Epidermal melanocyte (primary cell): ENCODE measurements around the gene UBR4.

Experiments used
- DNase-seq: peaks from one replicate; pipeline ENCODE4 v3.0.0; 2011; ENCODE audit warnings: low spot score; ENCODE audit not compliant: insufficient read length

The UBR4 gene

DNA sequence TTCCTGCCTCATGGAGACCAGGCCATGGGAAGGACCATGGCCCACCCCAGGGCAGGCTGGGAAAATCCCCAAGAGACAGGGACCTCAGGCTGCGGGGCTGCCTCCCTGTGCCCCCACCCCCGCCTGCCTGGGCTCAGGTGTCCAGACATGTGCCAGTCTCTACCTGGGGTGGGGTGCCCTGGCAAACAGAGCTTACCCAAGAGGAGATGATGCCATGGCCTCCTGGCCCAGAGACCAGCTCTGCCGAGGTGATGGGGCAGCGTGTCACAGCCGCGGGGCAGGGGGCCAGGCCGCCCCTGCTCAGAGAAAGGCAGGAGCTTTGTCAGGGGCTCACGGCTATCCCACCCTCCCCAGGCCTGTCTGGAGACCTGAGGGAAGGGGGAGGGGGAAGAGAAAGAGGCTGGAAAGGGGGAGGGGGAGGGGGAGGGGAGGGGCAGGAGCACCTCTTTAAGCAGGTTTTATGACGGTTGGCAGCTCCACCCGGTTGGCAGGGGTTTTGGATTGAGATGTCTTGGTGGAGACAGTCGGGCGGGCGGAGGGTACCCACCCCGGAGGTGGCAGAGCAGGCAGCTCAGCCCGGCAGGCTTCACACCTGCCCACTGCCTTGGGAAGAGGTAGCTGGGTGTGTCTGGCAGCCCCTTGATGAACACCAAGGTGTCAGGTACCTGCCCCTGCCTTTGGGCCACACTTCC lies 152.1 kb downstream of the UBR4 start:
- DNase-seq: no peak

DNA sequence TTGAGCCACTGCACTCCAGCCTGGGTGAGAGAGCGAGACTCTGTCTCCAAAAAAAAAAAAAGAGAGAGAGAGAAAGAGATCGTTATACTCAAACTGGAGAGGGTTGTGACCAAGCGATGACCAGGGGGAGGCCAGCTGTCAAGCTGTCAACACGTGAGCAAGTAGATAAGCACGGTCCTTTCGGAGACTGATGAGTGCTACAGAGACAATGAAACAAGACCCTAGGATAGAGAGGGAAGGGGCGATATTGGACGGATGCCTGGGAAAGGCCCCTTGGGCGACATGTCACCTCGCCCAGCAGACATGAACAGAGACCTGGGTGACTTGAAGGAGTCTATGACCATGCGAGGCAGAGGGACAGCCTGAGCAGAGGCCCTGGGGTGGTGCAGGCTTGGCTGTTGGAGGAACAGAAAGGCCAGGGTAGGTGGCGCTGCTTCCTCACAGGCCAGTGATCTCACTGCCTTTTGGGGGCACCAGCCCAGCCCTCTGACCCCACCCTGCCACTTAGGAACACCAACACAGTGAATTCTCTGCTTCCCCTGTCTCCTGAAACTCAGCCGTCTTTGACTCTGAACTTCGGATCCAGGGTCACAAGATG lies 152.8 kb downstream of the UBR4 start:
- no peak for DNase-seq

DNA sequence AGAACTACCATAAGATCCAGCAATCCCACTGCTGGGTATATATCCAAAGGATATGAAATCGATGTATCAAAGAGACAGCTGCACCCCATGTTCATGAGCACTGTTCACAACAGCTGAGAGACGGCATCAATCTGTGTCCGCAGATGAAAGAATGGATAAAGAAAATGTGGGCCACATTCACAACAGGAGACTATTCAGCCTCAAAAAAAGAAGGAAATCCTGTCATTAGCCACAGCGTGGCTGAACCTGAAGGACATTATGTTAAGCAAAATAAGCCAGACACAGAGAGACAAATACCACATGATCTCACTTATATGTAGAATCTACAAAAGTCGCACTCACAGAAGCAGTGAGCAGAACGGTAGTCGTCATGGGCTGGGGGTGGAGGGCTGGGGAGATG lies 154.4 kb downstream of the UBR4 start:
- no peak for DNase-seq

DNA sequence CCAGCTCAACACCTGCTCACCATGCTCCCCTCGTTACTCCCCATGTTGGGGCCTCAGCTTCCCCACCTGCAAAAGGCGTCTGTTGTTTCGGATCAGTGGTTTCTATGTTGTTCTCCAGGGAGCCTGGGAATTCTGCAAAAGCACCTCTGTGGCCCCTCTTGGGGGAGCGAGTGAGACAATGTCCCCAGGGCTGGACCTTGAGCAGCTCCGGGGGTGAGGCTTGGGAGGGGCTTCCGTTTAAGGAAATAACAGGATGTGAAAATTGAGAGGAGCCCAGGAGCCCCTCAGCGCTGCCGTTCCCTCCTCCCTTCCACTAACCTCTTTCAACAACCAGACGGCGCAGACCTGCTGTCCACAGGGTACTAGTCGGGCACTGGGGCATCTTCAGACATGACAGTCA lies 155.1 kb downstream of the UBR4 start:
- no peak for DNase-seq

DNA sequence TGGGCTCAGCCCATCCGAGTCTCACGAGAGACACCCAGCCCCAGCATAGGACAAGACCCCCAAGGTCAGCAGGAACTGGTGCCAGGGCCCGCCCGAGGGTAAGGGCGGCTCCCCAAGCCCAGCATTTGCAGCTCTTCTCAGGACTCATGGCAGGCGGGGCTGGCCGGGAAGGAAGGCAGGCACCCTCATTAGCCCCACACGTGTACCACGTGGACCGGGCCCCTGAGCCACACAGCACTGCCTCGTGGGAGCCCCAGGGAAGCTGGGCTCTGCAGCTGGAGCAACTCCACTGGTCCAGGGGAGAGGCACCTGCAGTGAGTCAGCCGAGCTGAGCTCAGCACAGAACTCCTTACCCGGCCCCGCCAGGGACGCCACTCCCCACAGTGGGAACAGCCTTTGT lies 155.8 kb downstream of the UBR4 start:
- no peak for DNase-seq

DNA sequence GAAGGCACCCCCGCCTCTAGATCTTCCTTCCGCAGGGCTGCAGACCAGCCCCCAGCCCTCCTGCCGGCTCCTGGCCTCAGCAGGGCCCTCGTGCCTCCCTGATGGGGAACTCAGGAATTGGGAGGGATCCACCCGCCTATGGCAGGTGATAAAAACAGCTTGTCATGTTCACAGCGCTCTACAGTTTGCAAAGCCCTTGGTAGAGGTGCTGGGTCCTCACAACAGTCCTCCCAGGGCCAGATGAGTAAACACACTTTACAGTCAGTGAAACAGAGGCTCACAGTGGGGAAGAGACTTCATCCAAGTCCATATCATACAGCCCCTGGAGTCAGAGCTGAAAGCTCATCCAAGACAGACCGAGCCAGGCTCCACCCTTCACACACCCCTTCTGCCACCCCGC lies 156.6 kb downstream of the UBR4 start:
- no peak for DNase-seq

DNA sequence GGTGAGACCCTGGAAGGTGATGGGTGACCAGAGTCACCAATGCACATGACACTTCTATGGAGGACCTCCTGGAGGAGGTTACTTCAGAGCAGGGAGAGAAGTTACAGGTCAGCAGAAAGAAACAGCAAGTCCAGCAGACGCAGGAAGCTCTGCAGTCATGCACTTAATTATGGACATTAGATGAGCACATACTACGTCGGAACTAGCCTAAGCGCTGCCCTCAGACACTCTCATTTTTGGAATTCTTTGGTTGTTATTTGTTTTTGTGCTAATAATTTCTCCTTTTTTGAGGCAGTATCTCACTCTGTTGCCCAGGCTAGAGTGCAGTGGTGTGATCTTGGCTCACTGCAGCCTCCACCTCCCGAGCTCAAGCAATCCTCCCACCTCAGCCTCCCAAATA lies 160.3 kb downstream of the UBR4 start:
- no peak for DNase-seq

DNA sequence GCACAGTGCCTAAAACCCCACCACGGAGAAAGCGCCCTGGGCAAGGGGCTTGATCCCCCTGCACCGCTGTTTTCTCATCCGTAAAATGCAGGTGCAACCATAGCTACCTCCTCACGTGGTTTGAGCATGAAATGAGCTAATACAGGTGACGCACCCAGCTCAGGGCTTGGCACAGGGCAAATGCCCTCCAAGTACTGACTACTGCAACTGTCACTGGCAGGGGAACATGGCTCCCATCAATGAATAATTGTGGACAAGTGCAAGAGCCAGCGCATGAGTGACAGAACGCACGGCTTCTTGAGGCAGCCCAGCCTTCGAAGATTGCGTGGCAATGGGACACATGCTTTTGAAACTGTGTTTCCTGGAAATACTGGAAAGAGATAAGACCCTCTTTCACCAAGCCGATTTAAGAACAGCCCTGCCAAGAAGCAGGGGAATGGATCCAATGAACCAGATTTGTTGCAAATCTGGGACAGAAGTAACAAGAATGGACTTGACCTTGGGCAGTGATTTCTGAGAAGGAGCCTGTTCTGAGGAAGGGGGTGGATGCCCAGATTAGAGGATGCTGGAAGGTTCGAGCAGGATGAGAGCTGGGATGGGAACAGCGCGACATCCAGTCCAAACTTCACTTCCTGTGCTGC lies 160.8 kb downstream of the UBR4 start:
- no peak for DNase-seq

DNA sequence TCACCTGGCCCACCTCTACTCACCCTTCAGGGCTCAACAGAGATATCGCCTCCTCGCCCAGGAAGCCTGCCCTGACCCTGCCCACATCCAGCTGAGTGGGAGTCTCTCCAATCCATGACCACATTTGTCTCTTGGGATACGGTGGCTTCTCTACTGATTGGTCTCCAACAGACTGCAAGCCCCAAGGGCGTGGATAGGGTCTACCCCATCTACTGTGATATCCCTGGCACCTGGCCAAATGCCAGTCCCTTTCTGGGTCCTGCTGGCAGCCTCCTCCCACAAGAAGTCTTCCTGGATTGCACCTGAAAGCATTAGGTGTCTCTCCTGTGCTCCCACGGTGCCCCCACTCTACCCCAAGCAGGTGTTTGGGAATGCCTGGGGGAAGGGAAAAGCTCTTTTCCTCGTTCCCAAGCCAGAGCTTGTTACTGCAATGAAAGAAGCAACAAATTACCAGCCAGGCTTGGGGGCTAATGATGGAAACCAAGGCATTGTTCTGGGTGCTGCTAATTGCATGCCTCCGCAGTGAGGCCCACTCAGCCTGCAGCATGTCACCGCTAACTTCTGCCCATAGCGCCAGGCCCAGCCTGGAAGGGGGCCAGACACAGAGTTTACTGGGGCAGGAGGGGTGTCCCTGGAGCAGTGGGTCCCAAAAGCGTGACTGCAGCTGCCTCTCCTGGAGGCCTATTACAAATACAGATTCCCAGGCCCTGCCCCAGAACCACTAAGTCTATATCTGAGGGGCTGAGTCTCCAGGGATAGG lies 162.9 kb downstream of the UBR4 start:
- no peak for DNase-seq

DNA sequence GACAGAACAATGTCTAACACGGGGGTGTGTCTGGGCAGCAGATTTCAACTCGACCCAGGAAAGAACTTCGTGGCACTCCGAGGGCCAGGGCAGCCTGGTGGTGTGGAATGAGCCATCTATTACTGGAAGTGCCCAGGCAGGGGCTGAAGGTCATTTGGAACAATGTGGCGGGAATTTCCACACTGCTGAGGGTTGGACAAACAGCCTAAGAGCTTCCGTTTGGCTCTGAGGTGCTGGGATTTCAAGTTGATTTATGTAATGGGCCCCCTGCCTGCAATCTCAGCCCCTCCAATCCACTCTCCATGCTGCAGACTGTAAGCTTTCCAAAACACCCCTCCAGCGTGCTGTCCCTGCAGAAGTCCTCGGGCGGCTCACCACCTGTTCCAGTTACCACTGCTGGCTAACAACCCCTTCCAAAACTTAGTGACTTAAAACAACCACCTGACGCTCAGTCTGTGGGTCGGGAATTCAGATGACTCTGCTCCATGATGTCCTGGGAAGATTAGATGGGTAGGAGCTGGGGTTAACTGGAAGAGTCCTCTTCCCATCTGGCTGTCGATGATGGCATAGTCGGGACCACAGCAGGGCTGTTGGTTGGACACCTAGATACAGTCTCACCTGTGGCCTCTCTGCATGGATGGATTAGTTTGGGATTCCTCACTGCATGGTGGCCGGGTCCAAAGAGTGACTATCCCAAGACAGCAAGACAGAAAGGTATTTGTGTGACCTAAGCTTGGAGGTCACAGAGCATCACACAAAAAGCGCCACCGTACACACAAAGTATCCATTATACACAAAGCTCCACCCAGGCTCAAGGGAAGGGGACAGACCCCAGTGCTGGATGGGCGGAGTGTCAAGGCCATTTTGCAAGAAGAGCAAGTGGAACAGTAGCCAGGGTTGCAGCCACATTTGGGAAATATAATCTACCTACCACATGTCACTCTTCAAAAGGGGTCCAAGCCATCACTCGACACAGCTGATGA lies 163.9 kb downstream of the UBR4 start:
- no peak for DNase-seq

DNA sequence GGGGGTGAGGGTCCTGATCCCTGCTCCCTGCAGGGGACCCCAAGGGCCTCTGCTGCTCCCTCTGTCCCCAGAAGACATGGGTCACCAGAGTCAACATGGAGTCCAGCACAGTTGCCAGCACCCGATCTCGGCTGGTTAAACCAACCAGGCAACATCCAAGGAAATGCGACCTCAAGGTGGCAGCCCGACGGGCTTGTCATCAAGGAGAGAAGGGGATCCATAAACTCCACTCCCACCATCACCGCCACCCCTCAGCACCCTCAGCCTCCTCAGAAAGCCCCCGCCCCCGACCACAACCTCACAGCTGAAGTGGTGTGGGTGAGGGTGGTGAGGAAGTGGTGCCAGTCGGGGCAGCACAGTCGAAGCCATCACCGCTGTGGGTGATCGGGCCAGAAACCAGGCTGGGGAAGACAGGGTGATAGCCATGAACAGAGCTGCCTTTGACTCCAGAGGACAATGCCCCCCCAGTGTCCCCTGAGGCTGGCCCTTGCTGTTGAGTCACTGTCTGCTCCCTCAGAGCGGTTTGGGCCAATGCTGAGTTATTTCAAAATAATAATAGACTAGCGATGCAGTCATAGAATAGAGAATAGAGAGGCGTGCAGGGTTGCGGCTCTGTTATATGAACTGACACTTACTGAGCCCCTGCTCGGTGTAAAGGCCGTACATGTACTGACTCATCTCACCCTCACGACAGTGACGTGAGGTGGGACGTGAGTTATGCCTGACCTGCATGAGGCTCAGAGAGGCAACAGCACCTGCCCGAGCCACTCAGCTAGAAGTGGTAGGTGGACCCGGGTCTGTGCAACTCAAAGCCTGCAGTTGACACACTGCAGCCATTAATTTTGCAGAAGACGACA lies 164.9 kb downstream of the UBR4 start:
- DNase-seq: no peak

DNA sequence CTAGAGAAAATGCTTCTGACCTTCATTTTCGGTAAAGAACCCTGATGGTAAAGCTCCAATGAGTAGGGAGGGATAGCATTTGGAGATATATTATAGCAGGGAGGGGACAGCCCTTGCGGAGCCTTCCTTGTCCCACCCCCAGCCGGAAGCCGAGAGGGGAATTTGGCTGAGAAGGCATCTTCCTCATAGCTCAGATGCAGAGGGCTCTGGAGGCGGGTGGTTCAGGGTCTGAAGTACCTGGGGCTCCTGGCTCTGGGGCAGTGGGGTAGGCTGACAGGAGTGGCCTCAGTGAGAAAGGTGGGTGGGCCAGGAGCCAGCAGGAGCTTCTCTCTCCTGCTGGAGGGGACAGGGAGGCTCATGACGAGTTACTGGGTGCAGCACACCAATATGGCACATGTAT lies 165.6 kb downstream of the UBR4 start:
- no peak for DNase-seq

DNA sequence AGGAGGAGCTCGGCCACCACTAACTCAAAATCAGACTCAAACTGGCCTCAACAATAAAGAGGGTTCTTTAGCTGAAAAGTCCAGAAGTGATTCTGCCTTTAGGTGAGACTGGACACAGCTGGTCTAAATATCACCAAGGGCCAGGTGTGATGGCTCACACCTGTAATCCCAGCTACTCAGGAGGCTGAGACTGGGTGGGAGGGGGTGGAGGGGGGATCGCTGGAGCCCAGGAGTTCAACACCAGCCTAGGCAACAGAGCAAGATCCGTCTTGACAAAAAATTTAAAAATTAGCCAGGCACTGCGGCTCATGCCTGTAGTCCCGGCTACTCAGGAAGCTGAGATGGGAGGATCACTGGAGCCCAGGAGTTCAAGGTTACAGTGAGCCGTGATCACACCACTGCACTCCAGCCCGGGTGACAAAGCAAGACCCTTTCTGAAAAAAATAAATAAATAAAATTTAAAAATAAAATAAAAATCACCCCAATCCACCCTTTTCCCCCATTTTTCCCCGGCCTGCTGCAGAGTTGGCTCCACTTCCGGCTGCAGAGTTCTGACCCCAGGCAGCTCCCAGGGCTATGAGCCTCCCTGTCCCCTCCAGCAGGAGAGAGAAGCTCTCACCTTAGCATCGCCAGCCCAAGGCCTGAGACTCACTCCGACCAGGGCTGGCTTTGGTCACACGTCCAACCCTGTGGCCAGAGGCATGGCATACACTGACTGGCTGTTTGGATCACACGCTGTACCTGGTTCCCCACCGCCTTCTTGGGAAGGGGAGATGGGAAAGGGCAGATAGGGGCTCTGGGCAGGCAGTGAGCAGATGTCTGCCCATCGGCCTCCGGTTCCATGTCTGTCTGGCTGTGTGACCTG lies 166.3 kb downstream of the UBR4 start:
- no peak for DNase-seq

DNA sequence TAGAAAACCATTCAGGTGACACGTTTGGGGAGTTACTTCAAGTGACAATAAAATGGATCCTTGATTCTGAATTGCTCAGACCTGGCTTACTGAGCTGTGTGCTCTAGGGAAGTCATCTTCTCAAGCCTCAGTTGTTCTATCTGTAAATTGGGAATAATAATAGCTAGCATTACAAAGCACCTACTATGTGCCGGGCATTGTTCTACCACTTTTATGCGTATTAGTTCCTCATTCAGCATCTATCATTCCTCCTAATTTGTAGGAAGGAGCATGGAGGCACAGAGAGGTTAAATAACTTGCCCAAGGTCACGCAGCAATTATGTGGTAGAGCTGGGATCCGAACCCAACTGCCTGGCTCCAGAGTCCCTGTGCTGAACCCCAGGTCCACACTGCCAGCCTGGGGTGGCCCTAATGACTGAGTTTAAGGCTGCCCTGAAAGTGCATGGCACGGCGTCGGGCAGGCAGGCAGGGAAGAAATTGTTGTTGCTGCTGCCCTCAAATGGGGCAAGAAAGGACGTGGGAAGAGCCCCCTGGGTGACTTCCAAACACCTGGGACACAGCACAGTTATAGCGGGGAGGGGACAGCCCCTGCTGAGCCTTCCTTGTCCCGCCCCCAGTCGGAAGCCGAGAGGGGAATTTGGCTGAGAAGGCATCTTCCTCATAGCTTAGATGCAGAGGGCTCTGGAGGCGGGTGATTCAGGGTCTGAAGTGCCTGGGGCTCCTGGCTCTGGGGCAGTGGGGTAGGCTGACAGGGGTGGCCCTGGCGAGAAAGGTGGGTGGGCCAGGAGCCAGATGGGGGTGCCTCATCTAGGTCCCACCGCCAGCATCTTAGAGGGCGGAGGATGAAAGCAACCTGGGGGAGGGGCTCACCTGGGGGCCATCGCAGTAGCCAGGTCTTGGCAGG lies 167.1 kb downstream of the UBR4 start:
- no peak for DNase-seq

DNA sequence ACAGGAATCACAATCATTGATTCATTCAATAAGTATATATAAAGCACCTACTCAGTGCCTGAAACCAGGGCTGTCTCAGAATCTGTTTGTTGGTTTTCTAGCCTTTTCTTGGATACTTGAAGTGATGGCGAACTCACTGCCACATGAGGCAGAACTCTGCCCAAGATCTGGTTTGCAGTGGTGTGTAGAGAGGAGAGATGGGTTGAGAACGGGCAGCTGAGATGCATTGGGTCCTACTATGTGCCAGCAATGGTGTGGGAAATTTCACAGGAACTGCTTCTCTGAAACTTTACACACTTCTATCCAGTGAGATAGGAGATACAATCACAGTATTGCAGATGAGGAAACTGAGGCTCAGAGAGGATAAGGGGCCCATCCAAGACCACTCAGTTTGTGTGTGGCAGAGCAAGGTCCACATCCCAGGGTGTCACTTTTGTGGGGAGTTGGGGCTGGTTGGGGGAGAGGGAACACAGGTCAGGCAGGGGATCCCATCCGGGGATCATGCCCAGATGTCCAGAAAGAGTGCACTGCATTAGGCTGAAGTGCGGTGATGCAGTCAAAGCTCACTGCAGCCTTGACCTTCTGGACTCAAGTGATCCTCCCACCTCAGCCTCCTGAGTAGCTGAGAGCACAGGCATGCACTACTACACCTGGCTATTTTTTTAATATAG lies 169.9 kb downstream of the UBR4 start:
- DNase-seq: no peak

DNA sequence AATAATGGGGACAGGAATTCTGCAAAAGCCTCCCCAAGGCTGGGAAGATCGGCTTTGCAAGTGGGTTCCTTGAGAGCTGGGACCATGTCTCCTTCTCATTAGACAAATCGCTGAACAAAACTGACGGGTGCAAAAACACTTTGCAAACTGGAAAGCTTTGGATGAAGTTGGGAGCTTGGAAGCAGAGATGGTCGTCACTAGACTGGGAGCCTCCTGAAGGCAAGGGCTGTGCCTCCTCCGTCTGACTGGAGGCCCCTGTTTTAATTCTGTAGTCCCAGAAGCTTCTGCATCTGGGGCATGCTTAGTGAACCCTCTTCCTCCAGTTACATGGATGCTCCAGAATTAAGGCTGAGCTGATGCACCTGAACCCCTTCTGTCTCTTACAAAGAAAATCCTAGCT lies 171.3 kb downstream of the UBR4 start:
- no peak for DNase-seq

DNA sequence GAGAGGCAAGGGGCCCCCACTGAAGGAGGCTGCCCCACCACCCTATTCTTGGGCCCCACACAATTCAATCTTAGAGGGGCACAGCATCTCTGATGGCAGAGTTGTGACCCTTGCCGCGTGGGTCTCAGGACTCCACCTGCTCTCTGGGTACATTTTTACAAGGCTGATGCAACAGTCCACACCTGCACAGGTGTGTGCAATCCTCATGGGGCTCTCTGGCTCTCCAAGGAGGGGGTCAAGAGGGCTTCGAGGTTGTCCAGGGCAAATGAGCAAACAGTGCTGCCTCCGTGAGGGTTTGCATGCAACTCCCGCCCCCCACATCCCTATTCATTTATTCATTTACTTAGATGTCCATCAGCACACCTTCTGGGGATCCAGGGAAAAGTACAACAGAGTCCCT lies 172.0 kb downstream of the UBR4 start:
- no peak for DNase-seq

DNA sequence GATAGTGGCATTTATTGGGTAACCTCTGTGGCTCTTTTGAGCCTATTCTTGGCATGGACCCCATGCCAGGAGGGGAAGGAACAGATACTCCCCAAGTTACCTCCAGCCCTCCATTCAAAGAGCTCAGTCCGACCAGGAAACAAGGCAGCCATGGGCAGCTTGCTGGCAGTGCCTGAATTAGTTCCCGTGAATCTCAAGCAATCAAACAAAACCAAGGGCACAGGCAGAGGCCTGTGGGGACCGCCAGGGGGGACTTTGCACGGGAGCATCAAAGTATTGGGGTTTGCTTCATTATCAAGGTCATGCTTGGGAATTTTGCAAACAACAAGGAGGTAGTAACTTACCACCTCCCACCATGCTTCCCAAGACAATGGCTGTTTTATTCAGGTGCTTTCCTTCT lies 172.4 kb downstream of the UBR4 start:
- DNase-seq: no peak
